Loucy (cell line): ENCODE results near the gene ANKRD36C.

Source experiments
- EZH2phosphoT487 ChIP-seq: fragments of 200-600 bp; IDR thresholded peaks from 2 replicates; pipeline ENCODE4 v1.6.1; 2018; ENCODE audit warnings: antibody characterized with exemption, mild to moderate bottlenecking, moderate library complexity, borderline replicate concordance
- TF ChIP-seq, protein P1 (sequence below): fragments of 200-600 bp; sonication (generic); conservative IDR thresholded peaks from 2 replicates; pipeline ENCODE4 v1.5.1; 2014; ENCODE audit warnings: mild to moderate bottlenecking, antibody characterized with exemption, low read length

DNA sequence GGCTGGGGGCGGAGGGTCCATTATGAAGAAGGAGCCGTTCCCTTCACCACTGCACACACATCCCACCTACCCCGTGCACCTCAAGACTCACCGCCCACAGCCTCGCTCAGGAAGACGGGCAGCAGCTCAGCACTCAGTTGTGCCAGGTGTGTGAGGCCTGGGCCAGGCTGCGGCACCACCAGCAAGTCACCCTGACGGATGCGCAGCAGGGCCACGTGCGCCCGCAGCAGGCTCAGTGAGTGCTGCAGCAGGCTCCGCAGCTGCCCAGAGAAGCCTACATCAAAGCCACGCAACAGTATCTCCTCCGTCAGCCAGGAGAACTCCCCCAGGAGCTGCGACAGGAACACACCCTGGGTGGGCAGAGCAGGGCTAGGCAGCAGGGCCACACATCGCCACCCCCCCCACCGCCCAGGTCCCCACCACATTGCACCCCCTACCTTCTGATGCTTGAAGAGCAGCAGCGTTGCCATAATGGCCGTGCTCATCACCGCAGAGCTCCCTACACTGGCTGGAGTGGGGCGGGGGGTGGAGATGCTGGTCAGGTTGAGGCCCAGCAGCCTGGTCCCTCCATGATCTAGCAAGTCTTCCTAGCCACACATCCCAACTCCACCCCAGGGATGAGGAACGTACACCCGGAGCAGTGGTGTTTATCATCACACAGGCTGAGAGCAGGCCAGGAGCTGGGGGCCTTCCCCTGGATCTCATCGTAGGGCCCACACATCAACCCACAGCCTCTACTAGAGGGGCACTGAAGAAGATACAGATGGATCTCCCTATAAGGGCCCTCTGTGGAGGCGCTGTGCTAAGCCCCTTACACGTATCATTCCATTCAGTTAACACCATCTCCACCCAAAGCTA lies 32.9 kb upstream of the ANKRD36C start:
- TF ChIP-seq, protein P1, sequence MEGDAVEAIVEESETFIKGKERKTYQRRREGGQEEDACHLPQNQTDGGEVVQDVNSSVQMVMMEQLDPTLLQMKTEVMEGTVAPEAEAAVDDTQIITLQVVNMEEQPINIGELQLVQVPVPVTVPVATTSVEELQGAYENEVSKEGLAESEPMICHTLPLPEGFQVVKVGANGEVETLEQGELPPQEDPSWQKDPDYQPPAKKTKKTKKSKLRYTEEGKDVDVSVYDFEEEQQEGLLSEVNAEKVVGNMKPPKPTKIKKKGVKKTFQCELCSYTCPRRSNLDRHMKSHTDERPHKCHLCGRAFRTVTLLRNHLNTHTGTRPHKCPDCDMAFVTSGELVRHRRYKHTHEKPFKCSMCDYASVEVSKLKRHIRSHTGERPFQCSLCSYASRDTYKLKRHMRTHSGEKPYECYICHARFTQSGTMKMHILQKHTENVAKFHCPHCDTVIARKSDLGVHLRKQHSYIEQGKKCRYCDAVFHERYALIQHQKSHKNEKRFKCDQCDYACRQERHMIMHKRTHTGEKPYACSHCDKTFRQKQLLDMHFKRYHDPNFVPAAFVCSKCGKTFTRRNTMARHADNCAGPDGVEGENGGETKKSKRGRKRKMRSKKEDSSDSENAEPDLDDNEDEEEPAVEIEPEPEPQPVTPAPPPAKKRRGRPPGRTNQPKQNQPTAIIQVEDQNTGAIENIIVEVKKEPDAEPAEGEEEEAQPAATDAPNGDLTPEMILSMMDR = no peak
- TF ChIP-seq EZH2phosphoT487 = no peak
